ENCODE data around the gene CASKIN2. TPM values are rescaled to one million over a fixed set of nuclear protein-coding genes. Genes with fewer than 3 reads are reported as not detected.
A peak's percentile ranks its signal among the peaks of the same experiment; 100 is the strongest.
"Not testable (repeated sequence)": the region's sequence is repeated elsewhere in the genome, so short reads cannot be mapped to it uniquely, and the experiment has no call there.

Gene CASKIN2
- total RNA-seq, 1 experiment from 2014 or later, result 8.4 TPM

- not testable (repeated sequence) for DNase-seq (ENCODE audit: low spot score)
Observed at GRCh38 chr17:75520413-75520812, 5.1 kb upstream of the CASKIN2 start.

- DNase-seq (ENCODE audit: low spot score), result no peak
Observed at GRCh38 chr17:75518983-75519537, 3.7 kb upstream of the CASKIN2 start.

- no peak for DNase-seq (ENCODE audit: low spot score)
Observed at GRCh38 chr17:75518201-75518600, 2.9 kb upstream of the CASKIN2 start.

GRCh38 chr17:75517297-75517865 is 2.0 kb upstream of the CASKIN2 start:
- DNase-seq (ENCODE audit: low spot score), result no peak

- DNase-seq (ENCODE audit: low spot score), result no peak
Observed at GRCh38 chr17:75516619-75517296, 1.4 kb upstream of the CASKIN2 start.

GRCh38 chr17:75516255-75516618 is 900 bp upstream of the CASKIN2 start, which contains the start of gene TSEN54:
Gene TSEN54 (plus strand): TSS chr17:75516528. CDS start chr17:75516561, 33 bp downstream.
- DNase-seq (ENCODE audit: low spot score), result peak; percentile 79

GRCh38 chr17:75514919-75515495 is 330 bp downstream of the CASKIN2 start:
- no peak for DNase-seq (ENCODE audit: low spot score)

- DNase-seq (ENCODE audit: low spot score), result no peak
Observed at GRCh38 chr17:75514299-75514918, 928 bp downstream of the CASKIN2 start.

- no peak for DNase-seq (ENCODE audit: low spot score)
Observed at GRCh38 chr17:75513641-75514000, 1.7 kb downstream of the CASKIN2 start.

GRCh38 chr17:75512926-75513640 is 2.3 kb downstream of the CASKIN2 start:
- DNase-seq (ENCODE audit: low spot score), result no peak

- DNase-seq (ENCODE audit: low spot score), result peak; percentile 34
Observed at GRCh38 chr17:75511610-75512575, 3.4 kb downstream of the CASKIN2 start.

GRCh38 chr17:75511270-75511609 is 4.1 kb downstream of the CASKIN2 start:
- DNase-seq (ENCODE audit: low spot score), result no peak

GRCh38 chr17:75509528-75510258 is 5.6 kb downstream of the CASKIN2 start:
- DNase-seq (ENCODE audit: low spot score), result no peak

GRCh38 chr17:75508931-75509361 is 6.4 kb downstream of the CASKIN2 start:
- DNase-seq (ENCODE audit: low spot score), result no peak

GRCh38 chr17:75507733-75508719 is 7.3 kb downstream of the CASKIN2 start:
- no peak for DNase-seq (ENCODE audit: low spot score)

- DNase-seq (ENCODE audit: low spot score), result no peak
Observed at GRCh38 chr17:75506888-75507287, 8.4 kb downstream of the CASKIN2 start.

GRCh38 chr17:75506134-75506533 is 9.2 kb downstream of the CASKIN2 start:
- no peak for DNase-seq (ENCODE audit: low spot score)

GRCh38 chr17:75505640-75506039 is 9.7 kb downstream of the CASKIN2 start:
- DNase-seq (ENCODE audit: low spot score), result no peak

GRCh38 chr17:75505152-75505409 is 10.3 kb downstream of the CASKIN2 start:
- no peak for DNase-seq (ENCODE audit: low spot score)
